HepG2 (cell line): Measurements from ENCODE around the gene TNIP3. TPM values are rescaled to one million over a fixed set of nuclear protein-coding genes. Genes with fewer than 3 reads are reported as not detected.

Experiments used
- ATAC-seq: fragments of 200-7000 bp; cut with Tn5 transposase; 3 replicates; pipeline ENCODE4 v1.9.1; 2020; ENCODE audit warnings: mild to moderate bottlenecking, moderate library complexity
- BruUV-seq: library from RNA; stranded (reverse); fragments of 400-500 nt; replicated peaks from 2 replicates; lab custom pipeline; 2021; lab: Mats Ljungman, UMichigan
- CTCF ChIA-PET: fragments of 300-600 bp; formaldehyde crosslinking; extraction: SDS; loops from one replicate; lab custom pipeline; 2021; ENCODE audit warnings: low total read pairs, inconsistent platforms, low intra/inter-chr PET ratio; lab: Yijun Ruan, JAX
- POLR2A ChIA-PET: fragments of 350-600 bp; sonication (Branson Sonifier 250); formaldehyde crosslinking; loops from one replicate; lab custom pipeline; 2020; ENCODE audit warnings: antibody characterized with exemption, inconsistent platforms; lab: Yijun Ruan, JAX
- DNase-seq: peaks from one replicate; pipeline ENCODE4 v3.0.0-alpha.2; 2015; ENCODE audit warnings: low spot score
- FAIRE-seq: peaks from 3 replicates; lab custom pipeline; 2011; peaks lifted over from hg19 to GRCh38; lab: Jason Lieb, UNC
- H2AFZ ChIP-seq: one replicate; pipeline ENCODE4 v1.6.1; 2011; ENCODE audit warnings: low read length, inconsistent platforms
- H3K27ac ChIP-seq: fragments of 300-600 bp; 3 replicates; pipeline ENCODE4 v1.8.0; 2011; ENCODE audit warnings: mixed run types, mild to moderate bottlenecking, mixed read lengths, low read length, inconsistent platforms; ENCODE audit not compliant: insufficient read depth; ENCODE audit errors: extremely low read length
- H3K27me3 ChIP-seq, 2 experiments: fragments of 200-600 bp in 1 of 2; 2 replicates in 1 of 2; 3 replicates in 1 of 2; pipeline versions ENCODE4 v1.6.0 to v1.8.0; 2011; ENCODE audit warnings: low read length in 2 of 2, mild to moderate bottlenecking in 2 of 2, moderate library complexity in 2 of 2, inconsistent platforms in 1 of 2; ENCODE audit not compliant: insufficient read depth in 2 of 2, control insufficient read depth in 1 of 2
- H3K36me3 ChIP-seq, 2 experiments: fragments of 200-600 bp in 1 of 2; replicated peaks in 1 of 2; 2 replicates in 1 of 2; 3 replicates in 1 of 2; pipeline versions ENCODE4 v1.5.1 to v1.8.0; 2011; ENCODE audit warnings: low read length in 2 of 2, inconsistent platforms in 1 of 2; ENCODE audit not compliant: insufficient read depth in 2 of 2, control insufficient read depth in 1 of 2
- H3K4me1 ChIP-seq: 2 replicates; pipeline ENCODE4 v1.5.1; 2012; ENCODE audit warnings: low read length, inconsistent platforms; ENCODE audit not compliant: insufficient read depth
- H3K4me2 ChIP-seq: 2 replicates; pipeline ENCODE4 v1.6.0; 2011; ENCODE audit warnings: low read depth, low read length, inconsistent platforms
- H3K4me3 ChIP-seq, 3 experiments: fragments of 200-600 bp in 1 of 3; sonication (generic), shearing (Covaris generic) in 1 of 3; replicated peaks in 1 of 3; 2 replicates each; pipeline ENCODE4 v1.5.1; 2011 to 2016; ENCODE audit warnings: low read length in 3 of 3, inconsistent platforms in 2 of 3, low read depth in 2 of 3, mild to moderate bottlenecking in 2 of 3, control low read depth in 1 of 3, mixed read lengths in 1 of 3; ENCODE audit not compliant: insufficient read depth in 1 of 3
- H3K79me2 ChIP-seq: one replicate; pipeline ENCODE4 v1.6.1; 2011; ENCODE audit warnings: low read length, inconsistent platforms; ENCODE audit not compliant: insufficient read depth
- H3K9ac ChIP-seq: 2 replicates; pipeline ENCODE4 v1.6.0; 2011; ENCODE audit warnings: mild to moderate bottlenecking, low read depth, low read length, inconsistent platforms; ENCODE audit not compliant: insufficient read depth
- H3K9me3 ChIP-seq: 2 replicates; pipeline ENCODE4 v1.5.1; 2012; ENCODE audit warnings: mild to moderate bottlenecking, low read length
- H4K20me1 ChIP-seq: 2 replicates; pipeline ENCODE4 v1.6.0; 2011; ENCODE audit warnings: inconsistent platforms, mild to moderate bottlenecking, low read length, moderate library complexity; ENCODE audit not compliant: insufficient read depth
- CEBPZ ChIP-seq: IDR thresholded peaks from 2 replicates; pipeline ENCODE4 v1.6.1; 2012; ENCODE audit warnings: low read length, improper control_type of control experiment
- ERF ChIP-seq: IDR thresholded peaks from 2 replicates; pipeline ENCODE4 v1.6.1; 2018; ENCODE audit warnings: missing biosample characterization, missing genetic modification reagents
- HBP1 ChIP-seq: IDR thresholded peaks from 2 replicates; pipeline ENCODE4 v1.6.1; 2016; ENCODE audit warnings: low read depth, control low read depth
- KMT2B ChIP-seq: IDR thresholded peaks from 2 replicates; pipeline ENCODE4 v1.6.1; 2016; ENCODE audit warnings: missing genetic modification reagents, missing compliant biosample characterization
- NPAS2 ChIP-seq: sonication (generic); formaldehyde crosslinking; IDR thresholded peaks from 2 replicates; pipeline ENCODE4 v1.8.0; 2022; ENCODE audit warnings: mild to moderate bottlenecking, missing genetic modification reagents, borderline replicate concordance
- RFXANK ChIP-seq: IDR thresholded peaks from 2 replicates; pipeline ENCODE4 v1.6.1; 2016
- ZNF33B ChIP-seq: sonication (generic); formaldehyde crosslinking; IDR thresholded peaks from 2 replicates; pipeline ENCODE4 v1.5.1; 2020; ENCODE audit warnings: mild to moderate bottlenecking, missing genetic modification reagents
- ZNF768 ChIP-seq: sonication (generic); formaldehyde crosslinking; IDR thresholded peaks from 2 replicates; pipeline ENCODE4 v1.4.0; 2020; ENCODE audit warnings: missing genetic modification reagents
- ZNF790 ChIP-seq: sonication (generic); formaldehyde crosslinking; IDR thresholded peaks from 2 replicates; pipeline ENCODE4 v1.8.0; 2022; ENCODE audit warnings: missing genetic modification reagents, mild to moderate bottlenecking, borderline replicate concordance
- WGBS: methylation state at CpG from one replicate; pipeline ENCODE4 v1.1.6; 2017; ENCODE audit warnings: low lambda C conversion rate; 5-methylcytosine and 5-hydroxymethylcytosine counted together
- in situ Hi-C: cut with HindIII; loops from 2 replicates; pipeline ENCODE4 v1.10.0; 2017; ENCODE audit warnings: low pct_unique_long_range_greater_than_20kb; ENCODE audit not compliant: extremely low pct_ligation_motif_present
- intact Hi-C: fragments of 100-400 bp; cut with micrococcal nuclease; formaldehyde crosslinking; loops from one replicate; pipeline ENCODE4 v1.10.0; 2022; ENCODE audit not compliant: unreplicated experiment
- polyA plus RNA-seq, 8 experiments: library from polyadenylated mRNA; depleted of rRNA in 3 of 8; stranded (reverse) in 7 of 8; unstranded in 1 of 8; fragments of >200 nt; fragmentation: Illumina TruSeq in 4 of 8; extraction: Trizol in 4 of 8; gene quantifications; 2 replicates each; pipeline versions ENCODE4 v1.2.1 to v1.2.3, GENCODE V29; 2011 to 2016; ENCODE audit warnings: low read depth in 4 of 8, missing spikeins in 1 of 8, mixed read lengths in 1 of 8; ENCODE audit not compliant: insufficient read depth in 1 of 8
- total RNA-seq, 5 experiments: library from RNA; depleted of rRNA; stranded (reverse); fragments of >200 nt; fragmentation: Illumina TruSeq; extraction: Trizol; gene quantifications; 2 replicates each; pipeline ENCODE4 v1.2.3, GENCODE V29; 2016; ENCODE audit warnings: low read depth in 1 of 5
- TF ChIP-seq, protein P1 (sequence below): sonication (generic); formaldehyde crosslinking; IDR thresholded peaks from 2 replicates; pipeline ENCODE4 v1.5.0; 2020; ENCODE audit warnings: mild to moderate bottlenecking, missing genetic modification reagents
- TF ChIP-seq, protein P2 (sequence below): sonication (generic); formaldehyde crosslinking; IDR thresholded peaks from 2 replicates; pipeline ENCODE4 v1.4.0; 2020; ENCODE audit warnings: mild to moderate bottlenecking, low read depth, missing genetic modification reagents
- TF ChIP-seq, protein P3 (sequence below): sonication (generic); formaldehyde crosslinking; IDR thresholded peaks from 2 replicates; pipeline ENCODE4 v1.5.0; 2020; ENCODE audit warnings: missing genetic modification reagents
- TF ChIP-seq, protein P4 (sequence below): sonication (generic); formaldehyde crosslinking; IDR thresholded peaks from 2 replicates; pipeline ENCODE4 v1.8.1; 2023; ENCODE audit warnings: missing genetic modification reagents, inconsistent platforms, borderline replicate concordance

The TNIP3 gene
- total and polyA plus RNA-seq, 2 of the 13 experiments (the other 11 are each of a cell fraction or from before 2014, with no cell fraction given), result not detected

DNA sequence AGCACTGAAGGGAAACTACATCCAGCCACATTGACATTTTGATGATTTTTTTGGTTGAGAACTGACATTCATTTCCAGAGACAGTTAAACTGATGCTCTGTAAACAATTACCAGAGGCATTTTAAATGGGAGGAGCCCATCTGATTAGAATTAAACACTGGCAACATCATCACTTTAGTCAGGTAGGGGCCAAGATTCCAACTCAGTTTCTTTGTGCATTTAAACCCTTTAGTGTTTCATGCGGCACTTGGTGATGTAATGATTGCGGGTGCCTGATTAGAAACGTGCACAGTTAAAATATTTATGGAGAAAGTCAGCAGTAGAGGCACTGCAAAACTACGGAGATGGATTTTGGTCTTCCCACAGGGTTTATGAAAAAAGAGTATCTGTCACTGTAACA, 16.1 kb downstream of the TNIP3 start (continued):
- TF ChIP-seq, protein P1, sequence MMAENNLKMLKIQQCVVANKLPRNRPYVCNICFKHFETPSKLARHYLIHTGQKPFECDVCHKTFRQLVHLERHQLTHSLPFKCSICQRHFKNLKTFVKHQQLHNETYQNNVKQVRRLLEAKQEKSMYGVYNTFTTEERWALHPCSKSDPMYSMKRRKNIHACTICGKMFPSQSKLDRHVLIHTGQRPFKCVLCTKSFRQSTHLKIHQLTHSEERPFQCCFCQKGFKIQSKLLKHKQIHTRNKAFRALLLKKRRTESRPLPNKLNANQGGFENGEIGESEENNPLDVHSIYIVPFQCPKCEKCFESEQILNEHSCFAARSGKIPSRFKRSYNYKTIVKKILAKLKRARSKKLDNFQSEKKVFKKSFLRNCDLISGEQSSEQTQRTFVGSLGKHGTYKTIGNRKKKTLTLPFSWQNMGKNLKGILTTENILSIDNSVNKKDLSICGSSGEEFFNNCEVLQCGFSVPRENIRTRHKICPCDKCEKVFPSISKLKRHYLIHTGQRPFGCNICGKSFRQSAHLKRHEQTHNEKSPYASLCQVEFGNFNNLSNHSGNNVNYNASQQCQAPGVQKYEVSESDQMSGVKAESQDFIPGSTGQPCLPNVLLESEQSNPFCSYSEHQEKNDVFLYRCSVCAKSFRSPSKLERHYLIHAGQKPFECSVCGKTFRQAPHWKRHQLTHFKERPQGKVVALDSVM, result no peak
- TF ChIP-seq, protein P2, sequence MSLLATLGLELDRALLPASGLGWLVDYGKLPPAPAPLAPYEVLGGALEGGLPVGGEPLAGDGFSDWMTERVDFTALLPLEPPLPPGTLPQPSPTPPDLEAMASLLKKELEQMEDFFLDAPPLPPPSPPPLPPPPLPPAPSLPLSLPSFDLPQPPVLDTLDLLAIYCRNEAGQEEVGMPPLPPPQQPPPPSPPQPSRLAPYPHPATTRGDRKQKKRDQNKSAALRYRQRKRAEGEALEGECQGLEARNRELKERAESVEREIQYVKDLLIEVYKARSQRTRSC (CRISPR knock-in tag), result no peak
- TF ChIP-seq KMT2B (CRISPR knock-in tag), result no peak
- TF ChIP-seq, protein P3, sequence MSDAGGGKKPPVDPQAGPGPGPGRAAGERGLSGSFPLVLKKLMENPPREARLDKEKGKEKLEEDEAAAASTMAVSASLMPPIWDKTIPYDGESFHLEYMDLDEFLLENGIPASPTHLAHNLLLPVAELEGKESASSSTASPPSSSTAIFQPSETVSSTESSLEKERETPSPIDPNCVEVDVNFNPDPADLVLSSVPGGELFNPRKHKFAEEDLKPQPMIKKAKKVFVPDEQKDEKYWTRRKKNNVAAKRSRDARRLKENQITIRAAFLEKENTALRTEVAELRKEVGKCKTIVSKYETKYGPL, result no peak
- no peak for TF ChIP-seq RFXANK (CRISPR knock-in tag)
- TF ChIP-seq, protein P4, sequence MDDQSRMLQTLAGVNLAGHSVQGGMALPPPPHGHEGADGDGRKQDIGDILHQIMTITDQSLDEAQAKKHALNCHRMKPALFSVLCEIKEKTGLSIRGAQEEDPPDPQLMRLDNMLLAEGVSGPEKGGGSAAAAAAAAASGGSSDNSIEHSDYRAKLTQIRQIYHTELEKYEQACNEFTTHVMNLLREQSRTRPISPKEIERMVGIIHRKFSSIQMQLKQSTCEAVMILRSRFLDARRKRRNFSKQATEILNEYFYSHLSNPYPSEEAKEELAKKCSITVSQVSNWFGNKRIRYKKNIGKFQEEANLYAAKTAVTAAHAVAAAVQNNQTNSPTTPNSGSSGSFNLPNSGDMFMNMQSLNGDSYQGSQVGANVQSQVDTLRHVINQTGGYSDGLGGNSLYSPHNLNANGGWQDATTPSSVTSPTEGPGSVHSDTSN, result no peak
- TF ChIP-seq, all 625 proteins: peak for 0

- ATAC-seq (no peak), DNase-seq (no peak), FAIRE-seq (no peak)
- Histone ChIP-seq H3K9me3 (no peaks in the 10 kb centered on the region), H3K9ac (no peak overlapping the region), H3K4me1 (no peaks in the 10 kb centered on the region), H3K79me2 (no peaks in the 10 kb centered on the region), H3K4me2 (no peak overlapping the region), H3K36me3 (no peaks in the 10 kb centered on the region), H2AFZ (no peak overlapping the region), H4K20me1 (no peaks in the 10 kb centered on the region), H3K27ac (no peak overlapping the region), H3K27me3 (no peaks in the 10 kb centered on the region), H3K4me3 (no peak overlapping the region)
- in situ Hi-C loops, result no loop called here
- ChIA-PET POLR2A (no interaction called here), CTCF (no interaction called here)
- WGBS, result 5% methylated on average over 1 of the region's 1 CpG
- BruUV-seq, result no TSS peak
- intact Hi-C loops, result no loop called here
- TF ChIP-seq ZNF33B (CRISPR knock-in tag), result no peak
- TF ChIP-seq NPAS2 (CRISPR knock-in tag), result no peak
- TF ChIP-seq ZNF790 (CRISPR knock-in tag), result no peak
- no peak for TF ChIP-seq HBP1
- TF ChIP-seq CEBPZ, result no peak
- no peak for TF ChIP-seq ZNF768
- TF ChIP-seq ERF (CRISPR knock-in tag), result no peak
Observed at GRCh38 chr4:121146530-121146929, 17.6 kb downstream of the TNIP3 start.
